Mononuclear cell (primary cell): Measurements from ENCODE around the gene OR6A2. TPM values are rescaled to one million over a fixed set of nuclear protein-coding genes. Genes with fewer than 3 reads are reported as not detected.
"Not testable (repeated sequence)": the region's sequence is repeated elsewhere in the genome, so short reads cannot be mapped to it uniquely, and the experiment has no call there.

Source experiments
- H3K27me3 ChIP-seq: 2 replicates; pipeline ENCODE4 v1.6.0; 2011; ENCODE audit warnings: low read length, control low read depth; ENCODE audit not compliant: insufficient read depth
- H3K4me1 ChIP-seq: 2 replicates; pipeline ENCODE4 v1.5.1; 2011; ENCODE audit warnings: mild to moderate bottlenecking, low read length, control low read depth; ENCODE audit not compliant: insufficient read depth
- H3K4me3 ChIP-seq: 2 replicates; pipeline ENCODE4 v1.5.1; 2011; ENCODE audit warnings: mild to moderate bottlenecking, low read length, moderate library complexity
- H3K9me3 ChIP-seq: 2 replicates; pipeline ENCODE4 v1.5.1; 2011; ENCODE audit warnings: low read depth, mild to moderate bottlenecking, control low read depth, low read length
- total RNA-seq: library from RNA; depleted of rRNA; stranded (reverse); fragments of >200 nt; gene quantifications from one replicate; pipeline ENCODE4 v1.2.3, GENCODE V29; 2012

OR6A2 gene
- not detected for total RNA-seq

DNA sequence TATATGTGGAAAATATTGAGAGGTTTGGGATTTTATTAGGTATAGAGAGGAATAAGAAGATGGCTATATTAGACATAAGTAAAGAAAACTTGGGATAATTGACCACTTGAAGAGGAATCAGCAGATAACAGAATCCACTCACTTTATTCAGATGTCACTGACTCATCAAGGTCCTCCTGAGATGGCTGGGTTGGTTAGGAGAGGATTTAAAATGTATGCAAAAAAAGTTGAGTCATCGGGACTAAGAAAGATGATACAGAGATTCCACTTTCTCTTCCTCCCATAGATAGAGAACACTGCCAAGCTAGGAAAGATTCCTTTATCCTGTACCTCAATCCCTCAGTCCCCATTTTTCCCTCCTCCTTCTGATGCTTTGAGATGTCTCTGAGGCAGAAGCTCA, at the start of gene OR6A2:
Gene OR6A2 (minus strand): TSS at position 288 of the 400 bp plus-strand sequence. CDS start 3,981 bp downstream, outside the sequence.
- no peak within 1 kb of the TSS for H3K4me3 ChIP-seq
- no peaks in the 10 kb centered on the region for H3K9me3 ChIP-seq
- H3K4me1 ChIP-seq: no peaks in the 10 kb centered on the region
- H3K27me3 ChIP-seq: no peaks in the 10 kb centered on the region

- Histone ChIP-seq H3K9me3 (no peaks in the 10 kb centered on the region), H3K4me1 (no peaks in the 10 kb centered on the region), H3K27me3 (peaks cover 4% of the 10 kb centered on the region), H3K4me3 (no peak within 1 kb of the TSS)
These were observed 45.9 kb upstream of the OR6A2 start, which contains the start of gene OR10A5 for GRCh38 chr11:6845383-6845782. Gene OR10A5 (plus strand): TSS chr11:6845683. CDS start chr11:6845683, 0 bp downstream.

GRCh38 chr11:6844356-6844755, 44.9 kb upstream of the OR6A2 start:
- Histone ChIP-seq H3K9me3 (no peaks in the 10 kb centered on the region), H3K4me1 (no peaks in the 10 kb centered on the region), H3K27me3 (peaks cover 4% of the 10 kb centered on the region), H3K4me3 (no peak overlapping the region)

- no peaks in the 10 kb centered on the region for H3K4me1 ChIP-seq
- H3K27me3 ChIP-seq: peaks cover 4% of the 10 kb centered on the region
- no peaks in the 10 kb centered on the region for H3K9me3 ChIP-seq
- no peak overlapping the region for H3K4me3 ChIP-seq
These were observed 44.2 kb upstream of the OR6A2 start for GRCh38 chr11:6843670-6844069.

- H3K4me1 ChIP-seq: no peaks in the 10 kb centered on the region
- no peaks in the 10 kb centered on the region for H3K9me3 ChIP-seq
- H3K27me3 ChIP-seq: peaks cover 4% of the 10 kb centered on the region
- H3K4me3 ChIP-seq: no peak overlapping the region
These were observed 42.2 kb upstream of the OR6A2 start for GRCh38 chr11:6841694-6842093.

DNA sequence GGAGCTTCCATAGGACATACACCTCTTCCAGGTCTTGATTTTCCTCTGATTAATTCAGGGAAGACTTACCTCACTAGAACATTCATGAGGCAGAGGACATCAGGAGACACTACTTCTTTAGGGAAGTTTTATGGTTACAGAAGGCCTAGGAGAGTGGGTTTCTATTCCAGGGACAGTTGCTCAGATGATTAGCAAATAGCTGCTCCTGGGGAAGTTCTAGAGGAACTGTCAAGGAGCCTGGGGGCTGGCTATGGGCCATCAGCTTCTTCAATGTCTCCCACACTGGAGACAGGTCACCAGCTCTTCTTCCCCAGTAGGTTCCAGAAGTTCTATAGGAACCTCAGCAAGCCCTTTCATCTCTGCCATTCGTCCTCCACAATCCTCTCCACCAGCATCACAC, 34.5 kb upstream of the OR6A2 start:
- Histone ChIP-seq H3K9me3 (no peaks in the 10 kb centered on the region), H3K4me3 (no peak overlapping the region), H3K4me1 (peaks cover 4% of the 10 kb centered on the region), H3K27me3 (no peaks in the 10 kb centered on the region)

GRCh38 chr11:6833356-6833755, 33.9 kb upstream of the OR6A2 start:
- no peaks in the 10 kb centered on the region for H3K27me3 ChIP-seq
- no peak overlapping the region for H3K4me3 ChIP-seq
- H3K9me3 ChIP-seq: no peaks in the 10 kb centered on the region
- H3K4me1 ChIP-seq: peaks cover 4% of the 10 kb centered on the region

GRCh38 chr11:6828103-6828502, 28.6 kb upstream of the OR6A2 start:
- Histone ChIP-seq H3K4me1 (peaks cover under 1% of the 10 kb centered on the region), H3K4me3 (no peak overlapping the region), H3K27me3 (no peaks in the 10 kb centered on the region), H3K9me3 (no peaks in the 10 kb centered on the region)

GRCh38 chr11:6825231-6825744, 25.8 kb upstream of the OR6A2 start:
- Histone ChIP-seq H3K27me3 (no peaks in the 10 kb centered on the region), H3K4me1 (no peaks in the 10 kb centered on the region), H3K4me3 (no peak overlapping the region), H3K9me3 (no peaks in the 10 kb centered on the region)

DNA sequence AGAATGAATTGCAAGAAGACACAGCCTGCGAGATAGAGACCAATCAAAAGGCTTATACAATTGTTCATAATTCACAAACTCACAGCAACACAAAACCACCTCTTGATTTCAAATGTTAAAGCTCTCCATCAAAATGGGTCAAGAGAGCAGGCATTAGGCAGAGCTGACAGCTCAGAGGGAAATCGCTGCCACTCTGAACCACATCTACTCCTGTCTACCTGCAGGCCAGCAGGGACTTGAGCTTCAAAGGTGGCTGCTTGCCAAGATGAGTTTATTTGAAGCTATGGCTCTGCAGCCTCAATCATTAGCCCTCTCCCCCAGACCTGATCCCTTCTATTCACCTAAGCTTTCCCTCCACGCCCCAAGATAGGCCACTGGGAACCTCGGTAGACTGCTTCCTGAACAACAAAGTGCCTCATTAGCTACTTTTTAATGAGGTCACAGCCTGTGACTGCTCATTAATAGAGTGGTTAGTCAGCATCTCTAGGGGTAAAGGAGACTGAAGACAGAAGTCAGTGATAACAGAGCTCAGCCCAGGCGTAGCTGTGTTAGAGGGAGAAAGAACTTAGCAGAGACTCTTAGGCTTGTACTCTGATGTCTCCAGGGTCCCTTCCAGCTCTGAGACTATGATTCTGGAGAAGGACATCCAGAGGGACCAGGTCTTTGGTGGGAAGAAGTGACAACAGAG, 24.8 kb upstream of the OR6A2 start:
- Histone ChIP-seq H3K27me3 (no peaks in the 10 kb centered on the region), H3K4me3 (no peak overlapping the region), H3K4me1 (no peaks in the 10 kb centered on the region)

GRCh38 chr11:6818967-6819366, 19.5 kb upstream of the OR6A2 start:
- no peaks in the 10 kb centered on the region for H3K9me3 ChIP-seq
- H3K4me1 ChIP-seq: no peaks in the 10 kb centered on the region
- no peak overlapping the region for H3K4me3 ChIP-seq
- H3K27me3 ChIP-seq: no peaks in the 10 kb centered on the region

More for the DNA sequence above, 24.8 kb upstream of the OR6A2 start:
- no peaks in the 10 kb centered on the region for H3K9me3 ChIP-seq

GRCh38 chr11:6817694-6818093, 18.2 kb upstream of the OR6A2 start:
- H3K4me3 ChIP-seq: no peak overlapping the region
- H3K27me3 ChIP-seq: peaks cover 3% of the 10 kb centered on the region

DNA sequence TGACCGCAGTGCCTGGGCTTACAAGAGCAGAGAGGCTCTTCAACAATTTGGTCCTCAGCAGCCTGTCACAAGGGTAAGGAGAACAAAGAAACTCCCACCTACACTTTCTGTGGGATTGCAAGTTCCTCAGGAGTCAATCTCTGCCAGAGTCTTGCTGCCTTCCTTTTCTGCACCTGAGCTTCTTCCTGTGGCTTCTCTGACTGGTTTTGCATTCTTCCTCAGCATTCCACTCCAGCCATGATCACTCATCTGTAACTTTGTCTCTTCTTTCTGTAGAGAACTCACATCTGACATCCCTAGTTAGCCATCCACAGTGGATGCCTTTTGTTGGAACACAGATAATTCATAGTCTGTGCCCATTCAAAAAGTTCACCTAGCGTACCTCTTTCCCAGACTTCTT, 14.2 kb upstream of the OR6A2 start:
- peaks cover 11% of the 10 kb centered on the region for H3K27me3 ChIP-seq
- no peaks in the 10 kb centered on the region for H3K9me3 ChIP-seq
- H3K4me1 ChIP-seq: no peaks in the 10 kb centered on the region
- no peak overlapping the region for H3K4me3 ChIP-seq

More at GRCh38 chr11:6817694-6818093, 18.2 kb upstream of the OR6A2 start:
- H3K9me3 ChIP-seq: no peaks in the 10 kb centered on the region
- no peaks in the 10 kb centered on the region for H3K4me1 ChIP-seq

DNA sequence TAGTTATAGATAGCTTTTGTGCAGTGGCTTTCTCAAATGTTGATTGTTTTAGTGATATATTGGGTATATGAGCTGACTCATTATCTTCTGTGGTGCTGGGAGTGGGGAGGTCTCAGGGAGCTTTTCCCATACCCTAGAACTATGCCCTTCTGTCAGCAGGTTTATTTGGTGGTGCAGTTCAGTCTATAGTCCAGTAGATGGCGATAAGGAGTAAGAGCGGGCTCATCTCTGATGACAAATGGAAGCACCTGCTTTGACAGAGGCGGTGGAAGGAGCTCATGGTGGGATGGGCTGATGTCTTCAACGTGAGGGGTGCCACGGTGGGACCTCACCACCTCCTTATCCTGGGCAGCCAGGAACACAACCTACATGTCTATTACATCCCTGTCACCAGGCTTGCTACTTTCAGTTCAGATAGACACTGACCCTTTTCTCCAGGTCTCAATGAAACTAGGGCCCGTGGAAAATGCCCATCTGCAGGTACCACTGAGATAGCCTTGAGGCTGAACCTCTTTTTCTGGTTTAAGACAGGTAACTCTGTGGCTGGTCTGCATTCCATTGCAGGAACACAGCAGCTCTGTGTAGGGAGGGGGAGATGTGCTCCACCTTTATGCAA, 13.0 kb upstream of the OR6A2 start:
- H3K9me3 ChIP-seq: no peaks in the 10 kb centered on the region

GRCh38 chr11:6801075-6801474, 1.6 kb upstream of the OR6A2 start:
- not testable (repeated sequence) for H3K4me3 ChIP-seq, H3K4me1 ChIP-seq, H3K9me3 ChIP-seq, H3K27me3 ChIP-seq

More for the DNA sequence above, 13.0 kb upstream of the OR6A2 start:
- H3K4me3 ChIP-seq: no peak overlapping the region
- H3K27me3 ChIP-seq: peaks cover 14% of the 10 kb centered on the region
- no peaks in the 10 kb centered on the region for H3K4me1 ChIP-seq
